VCaP (cell line): ENCODE data around the gene SPTBN5.

Experiments
- H3K27ac ChIP-seq: fragments of 450-650 bp; 2 replicates; pipeline ENCODE4 v1.5.1; 2017
- CTCF ChIP-seq: fragments of 450-650 bp; conservative IDR thresholded peaks from 2 replicates; pipeline ENCODE4 v1.5.1; 2017; ENCODE audit warnings: mild to moderate bottlenecking, moderate library complexity

The SPTBN5 gene

GRCh38 chr15:41893422-41894250 is at the start of gene SPTBN5:
Gene SPTBN5 (minus strand): TSS chr15:41894053. CDS start chr15:41893497, 556 bp downstream.
- no peak for TF ChIP-seq CTCF
- peak within 1 kb of the TSS; percentile 19; the same call in 1 of the 2 replicates for H3K27ac ChIP-seq

- no peak overlapping the region for H3K27ac ChIP-seq
- no peak for TF ChIP-seq CTCF
These were observed 49.0 kb upstream of the SPTBN5 start for GRCh38 chr15:41942886-41943285.

- no peak for TF ChIP-seq CTCF
- H3K27ac ChIP-seq, result no peak overlapping the region
These were observed 48.0 kb upstream of the SPTBN5 start for GRCh38 chr15:41941644-41942415.

- TF ChIP-seq CTCF, result no peak
- no peak overlapping the region for H3K27ac ChIP-seq
These were observed 46.6 kb upstream of the SPTBN5 start for GRCh38 chr15:41940441-41940857.

GRCh38 chr15:41939986-41940385 is 46.1 kb upstream of the SPTBN5 start:
- H3K27ac ChIP-seq, result no peak overlapping the region

GRCh38 chr15:41937568-41937923 is 43.7 kb upstream of the SPTBN5 start:
- H3K27ac ChIP-seq, result no peak overlapping the region
- TF ChIP-seq CTCF, result no peak

More at GRCh38 chr15:41939986-41940385, 46.1 kb upstream of the SPTBN5 start:
- no peak for TF ChIP-seq CTCF
